ENCODE data around the gene CASP12.

Gene CASP12

GRCh38 chr11:104908186-104908531, 9.9 kb upstream of the CASP12 start:
- no peak for TF ChIP-seq CTCF (conservative IDR thresholded peaks at IDR 0.05; ENCODE audit: low read length)
- no peak for DNase-seq (ENCODE audit: low read depth)
- no peak overlapping the region for H3K4me3 ChIP-seq (ENCODE audit: low read length)

- no peak for TF ChIP-seq CTCF (conservative IDR thresholded peaks at IDR 0.05; ENCODE audit: low read length)
- peak; percentile 12 for DNase-seq (ENCODE audit: low read depth)
- no peak overlapping the region for H3K4me3 ChIP-seq (ENCODE audit: low read length)
These were observed 9.4 kb upstream of the CASP12 start for GRCh38 chr11:104907521-104908185.

- TF ChIP-seq CTCF (conservative IDR thresholded peaks at IDR 0.05; ENCODE audit: low read length): 0 out of 2 replicates have a peak, but pooled peaks have one; percentile 4
- no peak for DNase-seq (ENCODE audit: low read depth)
These were observed 7.0 kb upstream of the CASP12 start for GRCh38 chr11:104905271-104905670.

GRCh38 chr11:104899226-104899625, 966 bp upstream of the CASP12 start:
- no peak for TF ChIP-seq CTCF (conservative IDR thresholded peaks at IDR 0.05; ENCODE audit: low read length)
- DNase-seq (ENCODE audit: low read depth): no peak
- no peak overlapping the region for H3K4me3 ChIP-seq (ENCODE audit: low read length)

More at GRCh38 chr11:104905271-104905670, 7.0 kb upstream of the CASP12 start:
- no peak overlapping the region for H3K4me3 ChIP-seq (ENCODE audit: low read length)

GRCh38 chr11:104898685-104899013, 389 bp upstream of the CASP12 start:
- H3K4me3 ChIP-seq (ENCODE audit: low read length): no peak overlapping the region
- no peak for DNase-seq (ENCODE audit: low read depth)
- no peak for TF ChIP-seq CTCF (conservative IDR thresholded peaks at IDR 0.05; ENCODE audit: low read length)

GRCh38 chr11:104895634-104896033, 2.6 kb downstream of the CASP12 start:
- TF ChIP-seq CTCF (conservative IDR thresholded peaks at IDR 0.05; ENCODE audit: low read length): no peak
- H3K4me3 ChIP-seq (ENCODE audit: low read length): no peak overlapping the region
- no peak for DNase-seq (ENCODE audit: low read depth)

DNA sequence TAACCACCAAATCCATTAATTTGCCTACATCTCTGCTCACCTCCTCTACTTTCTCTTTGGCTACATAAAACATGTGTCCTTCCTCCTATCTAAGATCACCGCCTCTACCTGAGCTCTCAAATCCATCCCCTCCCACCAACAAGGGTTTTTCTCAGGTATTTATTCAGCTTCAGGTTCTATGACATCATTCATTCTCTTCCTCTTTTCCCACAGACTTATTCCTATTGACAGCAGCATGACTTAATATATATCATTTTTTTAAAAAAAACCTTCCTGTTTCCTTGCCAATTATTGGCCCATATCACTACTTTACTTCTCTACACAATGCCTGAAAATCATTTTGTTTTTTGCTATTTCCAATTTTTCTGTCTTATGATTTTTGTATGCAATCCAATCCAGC, 4.4 kb downstream of the CASP12 start:
- no peak overlapping the region for H3K4me3 ChIP-seq (ENCODE audit: low read length)
- TF ChIP-seq CTCF (conservative IDR thresholded peaks at IDR 0.05; ENCODE audit: low read length): no peak
- DNase-seq (ENCODE audit: low read depth): no peak

Data from AG10803 (cell line).